ENCODE results near the gene KIAA0319L. TPM values are rescaled to one million over a fixed set of nuclear protein-coding genes. Genes with fewer than 3 reads are reported as not detected.

The KIAA0319L gene
- total and polyA plus RNA-seq, 2 experiments from 2014 or later: 27.2 to 75.1 TPM

- no peaks in the 10 kb centered on the region; the same call in 1 of the 2 replicates for H4K20me1 ChIP-seq (replicated peaks; ENCODE audit: insufficient read depth)
- no peak overlapping the region for H3K4me3 ChIP-seq
- H3K27ac ChIP-seq (ENCODE audit: low read depth): no peak overlapping the region; the same call in 1 of the 2 replicates
- H3K36me3 ChIP-seq (ENCODE audit: insufficient read depth): no peaks in the 10 kb centered on the region
- no peaks in the 10 kb centered on the region for H3F3A ChIP-seq (replicated peaks; ENCODE audit: low read depth)
- H3K79me2 ChIP-seq (replicated peaks; ENCODE audit: insufficient read depth): peaks cover 92% of the 10 kb centered on the region
- Mint-ChIP-seq H3K36me3 (ENCODE audit: low read depth) (peaks cover 20% of the 10 kb centered on the region), H3K27ac (no peak overlapping the region), H3K9me3 (no peaks in the 10 kb centered on the region), H3K27me3 (ENCODE audit: insufficient read depth, low read depth, poor library complexity) (peaks cover 2% of the 10 kb centered on the region), H3K4me3 (no peak overlapping the region), H3K4me1 (peaks cover 60% of the 10 kb centered on the region)
- H3K9me2 ChIP-seq (ENCODE audit: insufficient read depth): no peaks in the 10 kb centered on the region
- TF ChIP-seq ZNF114 (CRISPR knock-in tag; IDR thresholded peaks at IDR 0.05) (no peak), EZH2 (IDR thresholded peaks at IDR 0.05; ENCODE audit: low read depth, unreplicated experiment) (no peak), ETS1 (IDR thresholded peaks at IDR 0.05) (no peak), JUNB (IDR thresholded peaks at IDR 0.05; ENCODE audit: unreplicated experiment) (no peak), POLR2AphosphoS5 (IDR thresholded peaks at IDR 0.05; ENCODE audit: low read depth) (no peak), ZNF462 (CRISPR knock-in tag; IDR thresholded peaks at IDR 0.05) (no peak), CTCF (conservative IDR thresholded peaks at IDR 0.05; ENCODE audit: low read depth in 2 of 2) (no peak), ZNF331 (CRISPR knock-in tag; IDR thresholded peaks at IDR 0.05; ENCODE audit: low read depth) (no peak), NANOG (IDR thresholded peaks at IDR 0.05; ENCODE audit: borderline replicate concordance) (no peak), EZH2phosphoT487 (IDR thresholded peaks at IDR 0.05; ENCODE audit: unreplicated experiment) (no peak), STAT1 (IDR thresholded peaks at IDR 0.05; ENCODE audit: unreplicated experiment) (no peak), CREB1 (CRISPR knock-in tag; IDR thresholded peaks at IDR 0.05; ENCODE audit: low read depth) (no peak), REST (IDR thresholded peaks at IDR 0.05; ENCODE audit: unreplicated experiment) (no peak)
- DNase-seq (ENCODE audit: low spot score) (no peak), ATAC-seq (no peak)
- H3K4me1 ChIP-seq (ENCODE audit: insufficient read depth): peaks cover 66% of the 10 kb centered on the region
- H3K4me2 ChIP-seq: no peak overlapping the region
- H3K27me3 ChIP-seq (ENCODE audit: insufficient read depth): no peaks in the 10 kb centered on the region
- H2AFZ ChIP-seq: no peak overlapping the region
Measured at GRCh38 chr1:35537806-35538205, 19.4 kb downstream of the KIAA0319L start.

All from GM23338 (cell line).